Hepatic stellate cell (primary cell): ENCODE measurements around the gene PTMS.

Source experiments
- DNase-seq: peaks from one replicate; pipeline ENCODE4 v3.0.0; 2011; ENCODE audit warnings: low spot score

PTMS gene

GRCh38 chr12:6788972-6789924, 23.1 kb downstream of the PTMS start, which contains the start of gene CD4:
CD4 (plus strand) TSS chr12:6789528; CDS start chr12:6800139, 10,611 bp downstream.
- DNase-seq, result peak; percentile 58

GRCh38 chr12:6790496-6791150, 24.5 kb downstream of the PTMS start:
- no peak for DNase-seq

GRCh38 chr12:6791931-6792520, 25.9 kb downstream of the PTMS start:
- no peak for DNase-seq

- DNase-seq, result peak; percentile 38
These were observed 26.5 kb downstream of the PTMS start for GRCh38 chr12:6792522-6793201.

- DNase-seq, result no peak
These were observed 28.9 kb downstream of the PTMS start for GRCh38 chr12:6795088-6795487.

- DNase-seq, result no peak
These were observed 30.4 kb downstream of the PTMS start for GRCh38 chr12:6796576-6796975.

GRCh38 chr12:6799147-6799546, 33.0 kb downstream of the PTMS start:
- DNase-seq, result no peak

- DNase-seq, result no peak
These were observed 41.0 kb downstream of the PTMS start for GRCh38 chr12:6807170-6807569.

- no peak for DNase-seq
These were observed 42.9 kb downstream of the PTMS start for GRCh38 chr12:6809056-6809455.

- no peak for DNase-seq
These were observed 44.6 kb downstream of the PTMS start for GRCh38 chr12:6810758-6811157.

GRCh38 chr12:6813363-6813762, 47.2 kb downstream of the PTMS start:
- DNase-seq, result no peak

GRCh38 chr12:6816598-6816997, 50.4 kb downstream of the PTMS start:
- DNase-seq, result no peak

- DNase-seq, result no peak
These were observed 50.9 kb downstream of the PTMS start for GRCh38 chr12:6817098-6817497.

- DNase-seq, result no peak
These were observed 51.5 kb downstream of the PTMS start for GRCh38 chr12:6817662-6818157.

- DNase-seq, result no peak
These were observed 52.1 kb downstream of the PTMS start for GRCh38 chr12:6818222-6818621.

GRCh38 chr12:6818645-6819044, 52.5 kb downstream of the PTMS start:
- no peak for DNase-seq

GRCh38 chr12:6819106-6820030, 53.2 kb downstream of the PTMS start:
- no peak for DNase-seq

GRCh38 chr12:6820166-6820565, 54.0 kb downstream of the PTMS start:
- no peak for DNase-seq
